Hepatocyte (in vitro differentiated cells): ENCODE results near the gene PXN. TPM values are rescaled to one million over a fixed set of nuclear protein-coding genes. Genes with fewer than 3 reads are reported as not detected.
A peak's percentile ranks its signal among the peaks of the same experiment; 100 is the strongest.
"Not testable (repeated sequence)": the region's sequence is repeated elsewhere in the genome, so short reads cannot be mapped to it uniquely, and the experiment has no call there.

Source experiments
- DNase-seq: peaks from one replicate; pipeline ENCODE4 v3.0.0-alpha.2; 2016; ENCODE audit warnings: low spot score
- H2AFZ ChIP-seq: fragments of 200-600 bp; sonication (generic); 2 replicates; pipeline ENCODE4 v1.6.0; 2016; ENCODE audit warnings: antibody characterized with exemption, mild to moderate bottlenecking
- H3K27ac ChIP-seq: fragments of 200-600 bp; sonication (generic); 2 replicates; pipeline ENCODE4 v1.5.1; 2016; ENCODE audit warnings: mild to moderate bottlenecking
- H3K27me3 ChIP-seq: fragments of 200-600 bp; sonication (generic); 2 replicates; pipeline ENCODE4 v1.6.1; 2016
- H3K36me3 ChIP-seq: fragments of 200-600 bp; sonication (generic); replicated peaks from 2 replicates; pipeline ENCODE4 v1.5.1; 2016; ENCODE audit warnings: low read depth; ENCODE audit not compliant: insufficient read depth
- H3K4me1 ChIP-seq: fragments of 200-600 bp; sonication (generic); 2 replicates; pipeline ENCODE4 v1.5.1; 2016; ENCODE audit warnings: mild to moderate bottlenecking, moderate library complexity; ENCODE audit not compliant: insufficient read depth
- H3K4me2 ChIP-seq: fragments of 200-600 bp; sonication (generic); 2 replicates; pipeline ENCODE4 v1.6.0; 2016
- H3K4me3 ChIP-seq: fragments of 200-600 bp; sonication (generic); 2 replicates; pipeline ENCODE4 v1.5.1; 2016; ENCODE audit warnings: mild to moderate bottlenecking
- H3K79me2 ChIP-seq: fragments of 200-600 bp; sonication (generic); 2 replicates; pipeline ENCODE4 v1.6.0; 2017; ENCODE audit warnings: mild to moderate bottlenecking
- H3K9me2 ChIP-seq: fragments of 200-600 bp; sonication (generic); replicated peaks from 2 replicates; pipeline ENCODE4 v1.6.0; 2017; ENCODE audit warnings: mild to moderate bottlenecking; ENCODE audit not compliant: insufficient read depth
- H3K9me3 ChIP-seq: fragments of 200-600 bp; sonication (generic); 2 replicates; pipeline ENCODE4 v1.5.1; 2016; ENCODE audit warnings: low read depth, mild to moderate bottlenecking
- H4K20me1 ChIP-seq: fragments of 200-600 bp; sonication (generic); 2 replicates; pipeline ENCODE4 v1.6.0; 2016; ENCODE audit warnings: mild to moderate bottlenecking; ENCODE audit not compliant: insufficient read depth, poor library complexity, severe bottlenecking
- EZH2 ChIP-seq: fragments of 200-600 bp; sonication (generic); IDR thresholded peaks from 2 replicates; pipeline ENCODE4 v1.6.1; 2016; ENCODE audit warnings: antibody characterized with exemption, mild to moderate bottlenecking, borderline replicate concordance
- EZH2phosphoT487 ChIP-seq: fragments of 200-600 bp; sonication (generic); IDR thresholded peaks from one replicate; pipeline ENCODE4 v1.6.1; 2018; ENCODE audit warnings: antibody characterized with exemption, mild to moderate bottlenecking, low read depth, moderate library complexity; ENCODE audit not compliant: unreplicated experiment, severe bottlenecking
- WGBS: methylation state at CpG from one replicate; pipeline ENCODE4 v1.1.6; 2016; ENCODE audit warnings: low lambda C conversion rate; ENCODE audit errors: missing lambda C conversion rate; 5-methylcytosine and 5-hydroxymethylcytosine counted together
- polyA plus RNA-seq: library from polyadenylated mRNA; unstranded; fragments of >200 nt; fragmentation: Nextera tagmentation; extraction: Ambion mirVana; gene quantifications from 2 replicates; pipeline ENCODE4 v1.2.1, GENCODE V29; 2016
- total RNA-seq: library from RNA; depleted of rRNA; stranded (reverse); fragments of >200 nt; gene quantifications from 2 replicates; pipeline ENCODE4 v1.2.3, GENCODE V29; 2014
- TF ChIP-seq, protein P1 (sequence below): fragments of 200-600 bp; sonication (generic); IDR thresholded peaks from 2 replicates; pipeline ENCODE4 v1.5.1; 2016; ENCODE audit warnings: antibody characterized with exemption, mild to moderate bottlenecking; ENCODE audit not compliant: poor library complexity

PXN gene
- total and polyA plus RNA-seq, 2 experiments from 2014 or later, result 26.7 to 61.7 TPM

DNA sequence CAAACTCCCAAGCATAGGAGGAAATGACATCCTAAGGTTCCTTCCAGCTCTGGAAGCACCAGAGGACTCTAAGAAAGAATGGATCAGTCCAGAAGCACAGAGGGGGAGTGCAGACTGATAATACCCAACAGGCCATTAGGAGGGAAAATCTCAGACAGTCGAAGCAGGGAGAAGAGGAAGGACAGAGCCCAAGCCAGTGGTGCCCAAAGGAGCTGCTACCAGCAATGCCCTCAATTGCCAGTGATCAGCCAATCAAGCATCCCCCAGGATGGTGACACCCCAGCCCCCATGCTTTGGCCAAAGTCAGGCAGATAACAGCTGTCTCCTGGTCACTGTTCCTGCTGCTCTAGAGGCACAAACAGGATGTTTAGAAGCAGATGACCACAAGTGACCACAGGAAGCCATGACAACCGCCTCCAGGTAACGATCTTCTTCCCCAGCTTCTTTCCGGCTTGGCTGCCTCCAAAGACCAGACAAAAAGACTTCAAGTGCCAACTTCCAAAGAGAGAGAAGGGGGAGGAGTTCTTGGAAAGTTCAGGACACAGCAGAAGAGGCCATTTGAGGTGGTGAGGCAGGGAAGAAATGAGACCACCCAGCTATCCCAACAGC is 16.2 kb downstream of the PXN start:
- no peaks in the 10 kb centered on the region for H3K36me3 ChIP-seq
- H2AFZ ChIP-seq, result no peak overlapping the region
- H3K27ac ChIP-seq, result peak overlapping the region; percentile 31
- 84% methylated on average over 4 of the region's 4 CpGs for WGBS
- H3K4me2 ChIP-seq, result no peak overlapping the region
- H3K79me2 ChIP-seq, result peaks cover 96% of the 10 kb centered on the region
- no peaks in the 10 kb centered on the region for H3K9me2 ChIP-seq
- DNase-seq, result no peak
- peaks cover 36% of the 10 kb centered on the region for H3K4me1 ChIP-seq
- H3K9me3 ChIP-seq, result no peaks in the 10 kb centered on the region
- H3K4me3 ChIP-seq, result no peak overlapping the region
- TF ChIP-seq, protein P1, sequence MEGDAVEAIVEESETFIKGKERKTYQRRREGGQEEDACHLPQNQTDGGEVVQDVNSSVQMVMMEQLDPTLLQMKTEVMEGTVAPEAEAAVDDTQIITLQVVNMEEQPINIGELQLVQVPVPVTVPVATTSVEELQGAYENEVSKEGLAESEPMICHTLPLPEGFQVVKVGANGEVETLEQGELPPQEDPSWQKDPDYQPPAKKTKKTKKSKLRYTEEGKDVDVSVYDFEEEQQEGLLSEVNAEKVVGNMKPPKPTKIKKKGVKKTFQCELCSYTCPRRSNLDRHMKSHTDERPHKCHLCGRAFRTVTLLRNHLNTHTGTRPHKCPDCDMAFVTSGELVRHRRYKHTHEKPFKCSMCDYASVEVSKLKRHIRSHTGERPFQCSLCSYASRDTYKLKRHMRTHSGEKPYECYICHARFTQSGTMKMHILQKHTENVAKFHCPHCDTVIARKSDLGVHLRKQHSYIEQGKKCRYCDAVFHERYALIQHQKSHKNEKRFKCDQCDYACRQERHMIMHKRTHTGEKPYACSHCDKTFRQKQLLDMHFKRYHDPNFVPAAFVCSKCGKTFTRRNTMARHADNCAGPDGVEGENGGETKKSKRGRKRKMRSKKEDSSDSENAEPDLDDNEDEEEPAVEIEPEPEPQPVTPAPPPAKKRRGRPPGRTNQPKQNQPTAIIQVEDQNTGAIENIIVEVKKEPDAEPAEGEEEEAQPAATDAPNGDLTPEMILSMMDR, result no peak
- no peak for TF ChIP-seq EZH2
- no peak for TF ChIP-seq EZH2phosphoT487
- H4K20me1 ChIP-seq, result peaks cover 69% of the 10 kb centered on the region
- H3K27me3 ChIP-seq, result no peaks in the 10 kb centered on the region

DNA sequence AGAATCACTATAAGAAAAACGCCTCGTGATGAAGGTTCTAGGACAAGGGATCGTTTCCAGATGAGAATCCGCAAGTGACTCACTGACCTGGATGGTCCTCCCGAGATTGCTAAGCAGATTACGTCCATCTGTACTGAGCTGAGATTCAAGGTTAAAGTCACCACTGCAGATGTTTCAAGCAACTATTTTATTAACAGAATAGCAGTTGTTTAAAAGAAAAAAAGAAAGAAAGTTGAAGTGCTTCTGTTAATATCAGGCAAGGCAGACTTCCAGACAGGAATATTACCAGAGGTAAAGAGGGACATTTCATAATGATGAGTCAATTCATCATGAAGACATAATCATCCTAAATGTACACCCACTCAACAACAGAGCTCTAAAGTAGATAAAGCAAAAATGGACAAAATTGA is 17.9 kb downstream of the PXN start:
- H4K20me1 ChIP-seq, result peaks cover 69% of the 10 kb centered on the region
- WGBS, result 67% methylated on average over 6 of the region's 6 CpGs
- no peak for DNase-seq

DNA sequence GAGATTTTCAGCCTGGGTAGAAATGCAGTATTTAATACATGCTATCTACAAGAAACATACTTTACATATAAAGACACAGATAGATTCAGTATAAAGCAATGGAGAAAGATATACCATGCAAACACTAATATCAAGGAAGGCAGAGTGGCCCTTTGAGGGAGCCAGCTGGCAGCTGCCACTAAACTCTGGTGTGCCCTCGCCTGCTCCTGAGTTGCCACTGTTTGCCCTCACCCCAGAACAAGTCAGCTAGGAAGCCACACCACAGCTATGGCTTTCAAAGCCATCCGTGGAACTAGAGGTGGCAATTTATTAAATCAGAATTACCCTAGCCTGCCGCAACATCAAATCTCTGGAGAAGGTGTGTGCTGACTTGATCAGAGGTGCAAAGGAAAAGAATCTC is 18.3 kb downstream of the PXN start:
- no peak overlapping the region for H3K4me3 ChIP-seq
- DNase-seq, result no peak
- peaks cover 65% of the 10 kb centered on the region for H4K20me1 ChIP-seq
- no peaks in the 10 kb centered on the region for H3K27me3 ChIP-seq
- H3K9me2 ChIP-seq, result no peaks in the 10 kb centered on the region
- peaks cover 52% of the 10 kb centered on the region for H3K4me1 ChIP-seq
- no peak overlapping the region for H2AFZ ChIP-seq
- peaks cover 95% of the 10 kb centered on the region for H3K79me2 ChIP-seq
- H3K36me3 ChIP-seq, result no peaks in the 10 kb centered on the region
- WGBS, result 88% methylated on average over 3 of the region's 3 CpGs
- H3K4me2 ChIP-seq, result no peak overlapping the region
- no peak for TF ChIP-seq EZH2
- H3K27ac ChIP-seq, result peak overlapping the region; percentile 66
- no peaks in the 10 kb centered on the region for H3K9me3 ChIP-seq

More for the DNA sequence above, 17.9 kb downstream of the PXN start:
- H3K9me3 ChIP-seq, result no peaks in the 10 kb centered on the region
- H3K36me3 ChIP-seq, result no peaks in the 10 kb centered on the region
- no peak overlapping the region for H3K4me3 ChIP-seq
- TF ChIP-seq EZH2phosphoT487, result no peak
- TF ChIP-seq, protein P1, result no peak
- TF ChIP-seq EZH2, result no peak
- no peaks in the 10 kb centered on the region for H3K27me3 ChIP-seq
- peaks cover 47% of the 10 kb centered on the region for H3K4me1 ChIP-seq
- peak overlapping the region; percentile 19 for H3K4me2 ChIP-seq
- H3K27ac ChIP-seq, result peak overlapping the region; percentile 66
- peaks cover 95% of the 10 kb centered on the region for H3K79me2 ChIP-seq
- H2AFZ ChIP-seq, result no peak overlapping the region
- no peaks in the 10 kb centered on the region for H3K9me2 ChIP-seq

DNA sequence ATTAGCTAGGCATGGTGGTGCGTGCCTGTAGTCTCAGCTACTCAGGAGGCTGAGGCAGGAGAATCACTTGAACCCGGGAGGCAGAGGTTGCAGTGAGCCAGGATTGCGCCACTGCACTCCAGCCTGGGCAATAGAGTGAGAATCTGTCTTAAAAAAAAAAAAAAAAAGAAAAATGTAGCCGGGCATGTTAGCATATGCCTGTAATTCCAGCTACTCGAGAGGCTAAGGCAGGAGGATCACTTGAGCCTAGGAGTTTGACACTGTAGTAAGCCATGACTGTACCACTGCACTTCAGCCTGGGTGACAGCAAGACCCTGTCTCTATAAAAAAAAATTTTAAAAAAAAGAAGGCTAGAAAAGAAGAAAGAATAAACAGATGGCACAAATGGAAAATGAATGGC is 18.8 kb downstream of the PXN start:
- 81% methylated on average over 4 of the region's 5 CpGs for WGBS
- H3K36me3 ChIP-seq, H3K4me2 ChIP-seq, H3K9me2 ChIP-seq, H3K9me3 ChIP-seq, H2AFZ ChIP-seq, DNase-seq, H3K27ac ChIP-seq, H3K27me3 ChIP-seq, H3K4me3 ChIP-seq: not testable (repeated sequence)
- peaks cover 56% of the 10 kb centered on the region for H3K4me1 ChIP-seq
- H4K20me1 ChIP-seq, result peaks cover 60% of the 10 kb centered on the region
- peaks cover 95% of the 10 kb centered on the region for H3K79me2 ChIP-seq
